RWPE2 (cell line): ENCODE data around the gene MYOG.

Experiments used
- ATAC-seq: fragments of 200-7000 bp; cut with Tn5 transposase; 3 replicates; pipeline ENCODE4 v1.9.1; 2021; ENCODE audit warnings: low read depth
- DNase-seq: peaks from one replicate; pipeline ENCODE4 v3.0.0-alpha.2; 2020; ENCODE audit warnings: low spot score
- H3K27ac ChIP-seq: fragments of 450-650 bp; 2 replicates; pipeline ENCODE4 v1.5.1; 2017; ENCODE audit warnings: mild to moderate bottlenecking; ENCODE audit not compliant: poor library complexity, severe bottlenecking
- H3K27me3 ChIP-seq: fragments of 250-450 bp; sonication (Bioruptor Pico); 2 replicates; pipeline ENCODE4 v1.5.1; 2021; ENCODE audit warnings: mild to moderate bottlenecking, moderate library complexity; ENCODE audit not compliant: insufficient read depth, poor library complexity, severe bottlenecking
- H3K36me3 ChIP-seq: fragments of 250-450 bp; sonication (Bioruptor Pico); 2 replicates; pipeline ENCODE4 v1.5.1; 2020; ENCODE audit warnings: low read depth, mild to moderate bottlenecking, moderate library complexity
- H3K4me1 ChIP-seq: fragments of 250-450 bp; sonication (Bioruptor Pico); 2 replicates; pipeline ENCODE4 v1.5.1; 2021; ENCODE audit warnings: mild to moderate bottlenecking, moderate library complexity; ENCODE audit not compliant: insufficient read depth, poor library complexity, severe bottlenecking
- H3K4me3 ChIP-seq: fragments of 250-450 bp; sonication (Bioruptor Pico); 2 replicates; pipeline ENCODE4 v1.5.1; 2021; ENCODE audit warnings: mild to moderate bottlenecking, moderate library complexity; ENCODE audit not compliant: severe bottlenecking
- H3K9me3 ChIP-seq: fragments of 250-450 bp; sonication (Bioruptor Pico); 2 replicates; pipeline ENCODE4 v1.5.1; 2021; ENCODE audit warnings: mild to moderate bottlenecking, moderate library complexity; ENCODE audit not compliant: severe bottlenecking
- CTCF ChIP-seq: fragments of 450-650 bp; IDR thresholded peaks from one replicate; pipeline ENCODE4 v1.5.1; 2017; ENCODE audit warnings: mild to moderate bottlenecking, moderate library complexity; ENCODE audit not compliant: poor library complexity, severe bottlenecking

Gene MYOG

GRCh38 chr1:203095061-203095690, 9.4 kb upstream of the MYOG start:
- Histone ChIP-seq H3K4me3 (no peak overlapping the region), H3K9me3 (no peaks in the 10 kb centered on the region), H3K27ac (no peak overlapping the region), H3K36me3 (no peaks in the 10 kb centered on the region), H3K4me1 (peaks cover 10% of the 10 kb centered on the region), H3K27me3 (no peaks in the 10 kb centered on the region)
- ATAC-seq (no peak), DNase-seq (no peak)
- TF ChIP-seq CTCF: no peak

GRCh38 chr1:203093754-203094410, 8.1 kb upstream of the MYOG start:
- peak; percentile 86 for ATAC-seq
- no peak overlapping the region for H3K4me3 ChIP-seq
- no peaks in the 10 kb centered on the region for H3K27me3 ChIP-seq
- TF ChIP-seq CTCF: no peak
- no peaks in the 10 kb centered on the region for H3K36me3 ChIP-seq
- H3K4me1 ChIP-seq: peaks cover 10% of the 10 kb centered on the region
- peak overlapping the region; percentile 37 for H3K27ac ChIP-seq
- no peaks in the 10 kb centered on the region for H3K9me3 ChIP-seq
- no peak for DNase-seq

- no peak for TF ChIP-seq CTCF
- Histone ChIP-seq H3K4me1 (peaks cover 10% of the 10 kb centered on the region), H3K4me3 (no peak overlapping the region), H3K9me3 (no peaks in the 10 kb centered on the region), H3K27me3 (no peaks in the 10 kb centered on the region), H3K36me3 (no peaks in the 10 kb centered on the region), H3K27ac (no peak overlapping the region)
- no peak for ATAC-seq
- no peak for DNase-seq
These were observed 6.0 kb upstream of the MYOG start for GRCh38 chr1:203091761-203092330.

GRCh38 chr1:203091199-203091477, 5.3 kb upstream of the MYOG start:
- H3K9me3 ChIP-seq: no peaks in the 10 kb centered on the region
- H3K27ac ChIP-seq: no peak overlapping the region
- ATAC-seq (no peak), DNase-seq (no peak)
- H3K27me3 ChIP-seq: no peaks in the 10 kb centered on the region
- H3K36me3 ChIP-seq: no peaks in the 10 kb centered on the region
- peaks cover 10% of the 10 kb centered on the region for H3K4me1 ChIP-seq
- no peak overlapping the region for H3K4me3 ChIP-seq
- no peak for TF ChIP-seq CTCF
